Vagina (tissue), 2 donors: ENCODE data around the gene WFIKKN2. TPM values are rescaled to one million over a fixed set of nuclear protein-coding genes. Genes with fewer than 3 reads are reported as not detected.
A peak's percentile ranks its signal among the peaks of the same experiment; 100 is the strongest.

Experiments
- DNase-seq, 2 donors: peaks; one replicate each; pipeline ENCODE4 v3.0.0-alpha.2; 2017; ENCODE audit errors: extremely low spot score in 2 of 2
- H3K27ac ChIP-seq: fragments of 200-600 bp; sonication (generic); one replicate; pipeline ENCODE4 v1.5.1; 2019
- H3K27me3 ChIP-seq: fragments of 200-600 bp; sonication (generic); one replicate; pipeline ENCODE4 v1.5.1; 2019
- H3K36me3 ChIP-seq, 2 donors: fragments of 200-600 bp; sonication (generic); one replicate each; pipeline ENCODE4 v1.5.1; 2017 to 2019
- H3K4me1 ChIP-seq: fragments of 200-600 bp; sonication (generic); one replicate; pipeline ENCODE4 v1.5.1; 2019
- H3K4me3 ChIP-seq, 2 donors: fragments of 200-600 bp; sonication (generic); 1 replicate in 1 of 2; 2 replicates in 1 of 2; pipeline ENCODE4 v1.5.1; 2016 to 2019
- H3K9me3 ChIP-seq: fragments of 200-600 bp; sonication (generic); one replicate; pipeline ENCODE4 v1.5.1; 2019
- POLR2A ChIP-seq, 2 donors: fragments of 450-650 bp; IDR thresholded peaks; one replicate each; pipeline ENCODE4 v1.6.1; 2017; ENCODE audit warnings: antibody characterized with exemption in 2 of 2, mild to moderate bottlenecking in 2 of 2, moderate library complexity in 2 of 2
- POLR2AphosphoS5 ChIP-seq, 2 donors: sonication (generic); formaldehyde crosslinking; IDR thresholded peaks; one replicate each; pipeline ENCODE4 v1.9.0; 2017; ENCODE audit warnings: antibody characterized with exemption in 2 of 2, mild to moderate bottlenecking in 2 of 2, low read depth in 1 of 2; ENCODE audit not compliant: insufficient read depth in 1 of 2
- intact Hi-C: fragments of 100-400 bp; cut with DNase I; formaldehyde crosslinking; loops from one replicate; pipeline ENCODE4 v1.15.1; 2023
- total RNA-seq: library from RNA; depleted of rRNA; stranded (reverse); fragments of >200 nt; gene quantifications from one replicate; pipeline ENCODE4 v1.2.3, GENCODE V29; 2016
- TF ChIP-seq, protein P1 (sequence below), 3 experiments: fragments of 450-650 bp in 2 of 3; fragments of 200-600 bp in 1 of 3; sonication (generic) in 1 of 3; IDR thresholded peaks; one replicate each; pipeline ENCODE4 v1.5.1; 2017 to 2019; ENCODE audit warnings: antibody characterized with exemption in 3 of 3, mild to moderate bottlenecking in 2 of 3, moderate library complexity in 2 of 3

WFIKKN2 gene
- total RNA-seq, 1 donor from 2014 or later = 0.49 TPM

DNA sequence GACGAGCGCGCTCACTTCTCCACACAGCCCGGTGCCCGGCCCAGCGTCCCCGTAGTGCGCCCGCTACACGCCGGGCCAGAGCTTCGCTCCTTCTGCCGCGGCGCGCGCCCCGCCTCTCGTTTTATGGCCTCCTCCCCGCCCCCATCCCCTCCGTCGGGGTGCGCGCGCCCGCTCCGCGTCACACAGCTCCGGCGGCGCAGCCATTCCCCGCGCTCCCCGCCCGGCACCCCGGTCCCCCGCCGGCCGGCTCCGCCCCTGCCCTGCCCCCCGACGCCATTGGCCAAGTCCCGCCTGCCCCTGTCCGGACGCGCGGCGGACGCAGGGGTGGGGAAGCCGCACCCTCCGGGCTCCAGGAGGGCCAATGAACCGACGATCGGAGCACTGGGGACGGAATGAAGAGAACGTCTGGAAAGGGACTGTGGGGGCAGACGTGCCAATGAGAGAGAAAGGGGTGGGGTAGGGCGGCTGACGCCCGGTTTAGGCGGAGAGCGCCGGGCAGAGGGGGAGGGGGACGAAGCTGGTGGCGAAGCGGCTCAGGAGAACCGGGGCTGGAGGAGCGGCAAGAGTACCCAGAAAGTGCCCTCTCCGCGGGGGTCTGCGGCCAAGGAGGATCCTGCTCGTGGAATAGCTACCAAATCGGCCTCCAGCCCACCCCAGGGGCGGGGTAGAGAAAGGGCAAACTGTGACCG, 31.0 kb downstream of the WFIKKN2 start, which contains the start of gene TOB1:
TOB1 (minus strand) TSS at position 94 of the 689 bp plus-strand sequence. CDS start 2,337 bp downstream, outside the sequence.
- intact Hi-C loops = loop anchor here (2.0 to 5.0 kb wide), 3 partner anchors 36 to 86 kb away; no protein-coding TSS in a partner anchor
- Histone ChIP-seq H3K36me3 (peaks cover 0 to 15% of the 10 kb centered on the region in 2 donors), H3K4me1 (peaks cover 40% of the 10 kb centered on the region), H3K9me3 (no peaks in the 10 kb centered on the region), H3K27me3 (no peaks in the 10 kb centered on the region), H3K27ac (peak within 1 kb of the TSS; percentile 100), H3K4me3 (peak within 1 kb of the TSS; percentile 82 to 92)
- TF ChIP-seq POLR2AphosphoS5 (IDR thresholded peaks at IDR 0.05; ENCODE audit: insufficient read depth in 1 of 2, low read depth in 1 of 2) = peak; percentile 59 to 95
- TF ChIP-seq POLR2A (IDR thresholded peaks at IDR 0.05) = peak; percentile 29 to 100
- TF ChIP-seq, protein P1, sequence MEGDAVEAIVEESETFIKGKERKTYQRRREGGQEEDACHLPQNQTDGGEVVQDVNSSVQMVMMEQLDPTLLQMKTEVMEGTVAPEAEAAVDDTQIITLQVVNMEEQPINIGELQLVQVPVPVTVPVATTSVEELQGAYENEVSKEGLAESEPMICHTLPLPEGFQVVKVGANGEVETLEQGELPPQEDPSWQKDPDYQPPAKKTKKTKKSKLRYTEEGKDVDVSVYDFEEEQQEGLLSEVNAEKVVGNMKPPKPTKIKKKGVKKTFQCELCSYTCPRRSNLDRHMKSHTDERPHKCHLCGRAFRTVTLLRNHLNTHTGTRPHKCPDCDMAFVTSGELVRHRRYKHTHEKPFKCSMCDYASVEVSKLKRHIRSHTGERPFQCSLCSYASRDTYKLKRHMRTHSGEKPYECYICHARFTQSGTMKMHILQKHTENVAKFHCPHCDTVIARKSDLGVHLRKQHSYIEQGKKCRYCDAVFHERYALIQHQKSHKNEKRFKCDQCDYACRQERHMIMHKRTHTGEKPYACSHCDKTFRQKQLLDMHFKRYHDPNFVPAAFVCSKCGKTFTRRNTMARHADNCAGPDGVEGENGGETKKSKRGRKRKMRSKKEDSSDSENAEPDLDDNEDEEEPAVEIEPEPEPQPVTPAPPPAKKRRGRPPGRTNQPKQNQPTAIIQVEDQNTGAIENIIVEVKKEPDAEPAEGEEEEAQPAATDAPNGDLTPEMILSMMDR (IDR thresholded peaks at IDR 0.05) = no peak
- peak in 1 of 2 donors; percentile 98 for DNase-seq

DNA sequence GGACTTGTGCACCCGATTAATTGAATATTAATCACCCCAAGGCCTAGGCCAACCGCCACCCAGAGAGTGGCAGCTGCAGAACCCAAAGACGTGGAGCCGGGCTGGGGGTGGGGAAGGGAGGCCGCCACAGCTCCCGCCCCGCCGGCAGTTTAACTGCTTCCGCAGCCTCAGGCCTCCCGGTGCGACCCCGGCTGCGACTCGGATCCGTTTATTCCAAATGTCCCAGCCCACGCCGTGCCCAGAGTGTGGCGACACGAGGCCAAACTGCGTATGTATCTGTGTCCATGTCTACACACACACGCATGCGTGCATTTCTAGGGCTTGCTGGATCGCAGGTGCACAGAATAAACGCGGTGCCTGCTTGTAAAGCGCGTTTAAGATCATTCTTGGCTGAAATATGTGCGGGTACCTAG, 31.6 kb downstream of the WFIKKN2 start:
- TF ChIP-seq POLR2AphosphoS5 (IDR thresholded peaks at IDR 0.05; ENCODE audit: insufficient read depth in 1 of 2, low read depth in 1 of 2) (peak in 1 of 2 donors; percentile 1), POLR2A (IDR thresholded peaks at IDR 0.05) (peak in 1 of 2 donors; percentile 31)
- TF ChIP-seq, protein P1 (IDR thresholded peaks at IDR 0.05) = no peak
- Histone ChIP-seq H3K27ac (peak overlapping the region; percentile 100), H3K9me3 (no peaks in the 10 kb centered on the region), H3K27me3 (no peaks in the 10 kb centered on the region), H3K4me3 (peak overlapping the region; percentile 82 to 84), H3K36me3 (peaks cover 0 to 15% of the 10 kb centered on the region in 2 donors), H3K4me1 (peaks cover 38% of the 10 kb centered on the region)
- no peak for DNase-seq
- intact Hi-C loops = loop anchor here (2.0 to 5.0 kb wide), 3 partner anchors 35 to 85 kb away; no protein-coding TSS in a partner anchor

- Histone ChIP-seq H3K4me1 (peaks cover 39% of the 10 kb centered on the region), H3K27ac (peak overlapping the region; percentile 100), H3K27me3 (no peaks in the 10 kb centered on the region), H3K36me3 (peaks cover 0 to 12% of the 10 kb centered on the region in 2 donors), H3K4me3 (peak overlapping the region; percentile 82 to 84), H3K9me3 (no peaks in the 10 kb centered on the region)
- intact Hi-C loops = loop anchor here (2.0 to 5.0 kb wide), 3 partner anchors 35 to 85 kb away; no protein-coding TSS in a partner anchor
- TF ChIP-seq, protein P1 (IDR thresholded peaks at IDR 0.05) = no peak
- TF ChIP-seq POLR2AphosphoS5 (IDR thresholded peaks at IDR 0.05; ENCODE audit: insufficient read depth in 1 of 2, low read depth in 1 of 2) (peak; percentile 81 to 85), POLR2A (IDR thresholded peaks at IDR 0.05) (peak in 1 of 2 donors; percentile 49)
- DNase-seq = peak in 1 of 2 donors; percentile 99
These were observed 32.2 kb downstream of the WFIKKN2 start for GRCh38 chr17:50867363-50868139.

DNA sequence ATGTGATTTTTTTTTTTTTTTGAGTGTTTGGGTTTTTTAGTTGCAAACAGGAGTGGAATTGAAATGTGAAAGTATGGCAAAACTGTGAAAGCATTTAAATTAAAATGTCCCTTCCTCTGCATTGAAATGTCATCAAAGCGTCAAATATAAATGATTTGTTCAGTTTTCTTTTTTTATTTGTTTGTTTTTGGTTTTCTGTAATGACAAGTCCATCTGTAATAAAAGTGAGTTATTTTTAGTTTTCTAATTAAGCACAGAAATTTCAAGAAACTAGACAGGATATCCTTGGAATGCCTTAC, 32.7 kb downstream of the WFIKKN2 start:
- Histone ChIP-seq H3K9me3 (no peaks in the 10 kb centered on the region), H3K4me1 (peaks cover 37% of the 10 kb centered on the region), H3K36me3 (peaks cover 0 to 7% of the 10 kb centered on the region in 2 donors), H3K27ac (peak overlapping the region; percentile 100), H3K27me3 (no peaks in the 10 kb centered on the region), H3K4me3 (peak overlapping the region; percentile 82 to 84)
- TF ChIP-seq, protein P1 (IDR thresholded peaks at IDR 0.05) = no peak
- TF ChIP-seq POLR2AphosphoS5 (IDR thresholded peaks at IDR 0.05; ENCODE audit: insufficient read depth in 1 of 2, low read depth in 1 of 2) (no peak), POLR2A (IDR thresholded peaks at IDR 0.05) (no peak)
- DNase-seq = no peak
- intact Hi-C loops = loop anchor here (5.0 kb wide), 2 partner anchors 34 to 84 kb away; no protein-coding TSS in a partner anchor
